Osteoblast (primary cell): ENCODE results near the gene DDIT3. TPM values are rescaled to one million over a fixed set of nuclear protein-coding genes. Genes with fewer than 3 reads are reported as not detected.

ENCODE experiments used
- DNase-seq: peaks from one replicate; pipeline ENCODE4 v3.0.0; 2011; ENCODE audit warnings: low spot score, mixed read lengths; ENCODE audit not compliant: insufficient read length; ENCODE audit errors: missing footprints
- H2AFZ ChIP-seq: 2 replicates; pipeline ENCODE4 v1.6.0; 2011; ENCODE audit warnings: mild to moderate bottlenecking, low read length
- H3K27ac ChIP-seq: 2 replicates; pipeline ENCODE4 v1.5.1; 2011; ENCODE audit warnings: mild to moderate bottlenecking, low read depth, low read length, moderate library complexity
- H3K27me3 ChIP-seq: 2 replicates; pipeline ENCODE4 v1.6.0; 2012; ENCODE audit warnings: mild to moderate bottlenecking, control low read depth, inconsistent platforms, low read length, moderate library complexity; ENCODE audit not compliant: insufficient read depth
- H3K36me3 ChIP-seq: 2 replicates; pipeline ENCODE4 v1.5.1; 2011; ENCODE audit warnings: mild to moderate bottlenecking, low read length, control low read depth, moderate library complexity; ENCODE audit not compliant: insufficient read depth
- H3K4me1 ChIP-seq: 2 replicates; pipeline ENCODE4 v1.5.1; 2011; ENCODE audit warnings: mild to moderate bottlenecking, low read length, control low read depth, moderate library complexity; ENCODE audit not compliant: insufficient read depth
- H3K4me2 ChIP-seq: 2 replicates; pipeline ENCODE4 v1.6.0; 2011; ENCODE audit warnings: mild to moderate bottlenecking, low read length; ENCODE audit not compliant: insufficient read depth
- H3K4me3 ChIP-seq: fragments of 200-600 bp; sonication (generic); 3 replicates; pipeline ENCODE4 v1.5.1; 2012; ENCODE audit warnings: mild to moderate bottlenecking, low read length, inconsistent platforms; ENCODE audit not compliant: insufficient read depth
- H3K79me2 ChIP-seq: 2 replicates; pipeline ENCODE4 v1.6.0; 2012; ENCODE audit warnings: mild to moderate bottlenecking, low read length, control low read depth, inconsistent platforms; ENCODE audit not compliant: insufficient read depth
- H3K9me3 ChIP-seq: 2 replicates; pipeline ENCODE4 v1.5.1; 2011; ENCODE audit warnings: low read depth, low read length, control low read depth
- H4K20me1 ChIP-seq: 2 replicates; pipeline ENCODE4 v1.6.0; 2012; ENCODE audit warnings: mild to moderate bottlenecking, low read length, control low read depth; ENCODE audit not compliant: insufficient read depth
- total RNA-seq: library from RNA; depleted of rRNA; stranded (reverse); fragments of >200 nt; gene quantifications from 2 replicates; pipeline ENCODE4 v1.2.3, GENCODE V29; 2012
- TF ChIP-seq, protein P1 (sequence below): IDR thresholded peaks from 2 replicates; pipeline ENCODE4 v1.5.1; 2011; ENCODE audit warnings: mild to moderate bottlenecking, low read depth, low read length, moderate library complexity; ENCODE audit errors: extremely low read depth

DDIT3 gene
- total RNA-seq, 1 donor: 136 TPM

DNA sequence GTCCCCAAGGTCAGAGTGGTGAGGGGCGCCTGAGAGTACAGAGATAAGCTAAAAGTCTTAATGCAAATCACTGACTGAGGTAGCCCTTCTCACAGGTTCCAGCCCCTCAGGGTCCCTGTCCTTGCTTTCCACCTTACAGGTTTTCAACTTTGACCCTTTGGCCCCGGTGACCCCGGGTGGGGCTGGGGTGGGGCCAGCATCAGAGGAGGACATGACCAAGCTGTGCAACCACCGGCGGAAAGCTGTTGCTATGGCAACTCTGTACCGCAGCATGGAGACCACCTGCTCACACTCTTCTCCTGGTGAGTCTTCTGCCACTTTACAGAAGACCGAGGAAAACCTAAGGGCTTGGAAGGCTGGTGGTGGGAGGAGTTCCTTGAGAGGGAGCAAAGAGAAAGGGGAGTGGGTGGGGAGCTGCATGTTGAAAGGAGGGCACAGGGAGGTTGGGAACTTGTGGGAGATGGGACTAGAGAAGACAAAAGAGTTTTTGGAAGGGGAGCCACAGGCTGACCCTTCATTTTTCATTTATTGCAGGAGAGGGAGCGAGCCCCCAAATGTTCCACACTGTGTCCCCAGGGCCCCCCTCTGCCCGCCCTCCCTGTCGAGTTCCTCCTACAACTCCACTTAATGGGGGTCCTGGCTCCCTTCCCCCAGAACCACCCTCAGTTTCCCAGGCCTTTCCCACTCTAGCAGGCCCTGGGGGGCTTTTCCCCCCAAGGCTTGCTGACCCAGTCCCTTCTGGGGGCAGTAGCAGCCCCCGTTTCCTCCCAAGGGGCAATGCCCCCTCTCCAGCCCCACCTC, 4.7 kb upstream of the DDIT3 start:
- no peak overlapping the region for H3K27ac ChIP-seq
- H3K27me3 ChIP-seq: no peaks in the 10 kb centered on the region
- peaks cover 47% of the 10 kb centered on the region for H3K79me2 ChIP-seq
- TF ChIP-seq, protein P1, sequence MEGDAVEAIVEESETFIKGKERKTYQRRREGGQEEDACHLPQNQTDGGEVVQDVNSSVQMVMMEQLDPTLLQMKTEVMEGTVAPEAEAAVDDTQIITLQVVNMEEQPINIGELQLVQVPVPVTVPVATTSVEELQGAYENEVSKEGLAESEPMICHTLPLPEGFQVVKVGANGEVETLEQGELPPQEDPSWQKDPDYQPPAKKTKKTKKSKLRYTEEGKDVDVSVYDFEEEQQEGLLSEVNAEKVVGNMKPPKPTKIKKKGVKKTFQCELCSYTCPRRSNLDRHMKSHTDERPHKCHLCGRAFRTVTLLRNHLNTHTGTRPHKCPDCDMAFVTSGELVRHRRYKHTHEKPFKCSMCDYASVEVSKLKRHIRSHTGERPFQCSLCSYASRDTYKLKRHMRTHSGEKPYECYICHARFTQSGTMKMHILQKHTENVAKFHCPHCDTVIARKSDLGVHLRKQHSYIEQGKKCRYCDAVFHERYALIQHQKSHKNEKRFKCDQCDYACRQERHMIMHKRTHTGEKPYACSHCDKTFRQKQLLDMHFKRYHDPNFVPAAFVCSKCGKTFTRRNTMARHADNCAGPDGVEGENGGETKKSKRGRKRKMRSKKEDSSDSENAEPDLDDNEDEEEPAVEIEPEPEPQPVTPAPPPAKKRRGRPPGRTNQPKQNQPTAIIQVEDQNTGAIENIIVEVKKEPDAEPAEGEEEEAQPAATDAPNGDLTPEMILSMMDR: no peak
- peak overlapping the region; percentile 77 for H3K4me3 ChIP-seq
- no peak overlapping the region for H2AFZ ChIP-seq
- peak overlapping the region; percentile 96 for H3K4me2 ChIP-seq
- DNase-seq: peak; percentile 84
- H4K20me1 ChIP-seq: peaks cover 34% of the 10 kb centered on the region
- peaks cover 43% of the 10 kb centered on the region for H3K36me3 ChIP-seq
- peaks cover 30% of the 10 kb centered on the region for H3K4me1 ChIP-seq
- H3K9me3 ChIP-seq: no peaks in the 10 kb centered on the region

DNA sequence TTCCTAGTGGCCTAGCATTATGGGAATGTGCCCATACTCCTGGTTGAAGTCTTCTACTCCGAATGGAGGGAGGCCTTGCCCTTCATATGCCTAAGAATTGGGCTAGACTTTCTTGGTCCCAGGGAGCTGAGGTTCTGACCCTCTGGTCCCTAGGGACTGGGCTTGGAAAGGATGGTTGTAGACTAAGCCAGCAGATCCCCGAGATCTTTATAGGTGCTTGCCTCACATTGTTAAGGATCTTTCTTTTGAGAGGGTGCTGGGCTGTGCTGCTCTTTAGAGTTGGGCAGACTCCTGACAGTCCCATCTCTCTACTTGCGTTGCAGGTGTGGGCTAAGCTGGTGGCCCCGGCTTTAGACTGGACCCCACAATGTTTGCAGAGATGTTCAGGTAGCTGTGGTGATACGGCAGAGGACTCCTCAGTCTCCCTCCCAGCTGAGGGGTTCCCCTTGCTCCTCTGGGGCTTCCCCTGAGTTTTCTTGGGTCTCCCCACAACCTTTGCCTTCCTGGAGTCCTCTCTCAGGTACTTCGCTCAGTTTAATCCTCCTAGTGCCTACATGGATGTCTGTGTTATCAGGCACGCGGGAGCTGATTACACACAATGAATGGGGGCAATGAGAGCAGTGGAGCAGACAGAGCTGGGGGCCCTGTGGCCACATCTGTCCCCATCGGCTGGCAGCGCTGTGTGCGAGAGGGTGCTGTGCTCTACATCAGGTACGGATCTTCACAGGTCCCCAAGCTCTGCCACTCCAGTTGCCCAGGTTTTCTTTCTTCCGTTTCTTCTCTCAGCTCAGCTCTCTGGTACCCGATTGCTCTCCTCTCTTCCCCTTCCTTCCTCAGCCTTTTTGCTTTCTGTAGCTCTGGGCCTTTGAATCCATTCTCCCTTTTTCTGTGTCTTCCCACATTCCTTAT, 3.6 kb upstream of the DDIT3 start:
- peaks cover 41% of the 10 kb centered on the region for H4K20me1 ChIP-seq
- H3K4me2 ChIP-seq: peak overlapping the region; percentile 96
- no peak overlapping the region for H2AFZ ChIP-seq
- peaks cover 35% of the 10 kb centered on the region for H3K4me1 ChIP-seq
- peaks cover 38% of the 10 kb centered on the region for H3K36me3 ChIP-seq
- peaks cover 58% of the 10 kb centered on the region for H3K79me2 ChIP-seq
- peak overlapping the region; percentile 77 for H3K4me3 ChIP-seq
- H3K27ac ChIP-seq: peak overlapping the region; percentile 75
- no peaks in the 10 kb centered on the region for H3K27me3 ChIP-seq
- TF ChIP-seq, protein P1: no peak
- H3K9me3 ChIP-seq: no peaks in the 10 kb centered on the region
- peak; percentile 91 for DNase-seq

DNA sequence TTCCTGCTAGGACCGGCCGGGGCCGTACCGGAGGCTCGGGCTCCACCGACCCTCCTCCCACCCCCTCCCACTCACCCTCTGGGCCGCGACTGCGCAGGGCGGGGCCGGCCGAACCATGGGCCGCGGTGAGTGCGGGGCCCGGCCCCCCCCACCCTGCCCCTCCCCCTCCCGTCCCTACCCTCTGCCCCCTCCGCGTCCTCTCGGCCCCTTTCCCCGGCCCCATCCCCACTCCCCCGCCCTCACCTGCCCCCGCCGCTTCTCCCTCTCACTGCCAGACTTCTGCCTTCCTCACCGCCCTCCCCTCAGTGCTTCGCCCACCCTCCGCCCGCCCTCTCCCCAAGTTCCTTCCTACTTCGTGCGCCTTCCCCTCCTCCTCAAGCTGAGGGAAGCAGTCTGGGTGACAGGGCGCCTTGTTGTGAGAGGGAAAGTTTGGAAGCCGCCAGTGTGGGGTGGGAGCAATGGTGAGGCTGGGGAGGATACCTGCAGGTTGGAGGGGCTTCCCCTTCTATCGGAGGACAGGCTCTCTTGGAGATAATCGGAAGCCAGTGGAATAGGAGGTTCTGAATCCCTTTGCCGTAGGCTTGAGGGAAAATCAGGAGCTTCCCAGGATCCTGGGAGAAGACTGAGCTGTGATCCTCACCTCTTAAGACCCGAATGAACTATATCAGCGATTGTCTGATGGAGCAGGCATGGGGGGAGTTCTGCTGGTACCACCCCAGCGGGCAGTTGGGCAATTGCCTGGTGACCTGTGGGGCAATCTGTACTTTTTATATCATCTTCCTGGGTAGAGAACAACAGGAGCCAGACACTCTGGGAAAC, 2.8 kb upstream of the DDIT3 start:
- H4K20me1 ChIP-seq: peaks cover 47% of the 10 kb centered on the region
- peak overlapping the region; percentile 96 for H3K4me2 ChIP-seq
- H2AFZ ChIP-seq: peak overlapping the region; percentile 14
- DNase-seq: peak; percentile 90
- peaks cover 66% of the 10 kb centered on the region for H3K79me2 ChIP-seq
- H3K27ac ChIP-seq: peak overlapping the region; percentile 75
- H3K36me3 ChIP-seq: peaks cover 37% of the 10 kb centered on the region
- H3K4me1 ChIP-seq: peaks cover 43% of the 10 kb centered on the region
- H3K27me3 ChIP-seq: no peaks in the 10 kb centered on the region
- TF ChIP-seq, protein P1: no peak
- H3K9me3 ChIP-seq: no peaks in the 10 kb centered on the region
- peak overlapping the region; percentile 77 for H3K4me3 ChIP-seq
